Measurements from ENCODE around the gene UBTF.

UBTF gene

GRCh38 chr17:44188576-44189403 lies 30.7 kb downstream of the UBTF start:
- H3K9me3 ChIP-seq (ENCODE audit: low read length) = no peaks in the 10 kb centered on the region
- peaks cover 26% of the 10 kb centered on the region for H3K79me2 ChIP-seq (ENCODE audit: insufficient read depth, low read length)
- H3K36me3 ChIP-seq (ENCODE audit: insufficient read depth, low read length) = peaks cover 59% of the 10 kb centered on the region
- no peak overlapping the region; the same call in 1 of the 2 replicates for H3K4me2 ChIP-seq (ENCODE audit: low read length)
- no peaks in the 10 kb centered on the region for H3K27me3 ChIP-seq (ENCODE audit: insufficient read depth, low read length)
- no peaks in the 10 kb centered on the region for H3K9me2 ChIP-seq (ENCODE audit: low read depth, low read length)
- H3F3A ChIP-seq (ENCODE audit: insufficient read depth, low read length) = no peaks in the 10 kb centered on the region
- H3K4me3 ChIP-seq (ENCODE audit: low read depth, low read length, poor library complexity, severe bottlenecking) = no peak overlapping the region
- no peak overlapping the region for H3K27ac ChIP-seq (ENCODE audit: low read depth, low read length, poor library complexity, severe bottlenecking)
- TF ChIP-seq CTCF (IDR thresholded peaks at IDR 0.05; ENCODE audit: low read length) (no peak), EZH2 (IDR thresholded peaks at IDR 0.05; ENCODE audit: borderline replicate concordance, low read length) (no peak)
- H4K20me1 ChIP-seq (ENCODE audit: insufficient read depth, low read length) = no peaks in the 10 kb centered on the region
- H2AFZ ChIP-seq (ENCODE audit: low read length) = no peak overlapping the region
- H3K9ac ChIP-seq (ENCODE audit: low read length) = peak overlapping the region; percentile 91; the same call in 1 of the 2 replicates
- peaks cover 32% of the 10 kb centered on the region for H3K4me1 ChIP-seq (ENCODE audit: insufficient read depth, low read length, severe bottlenecking)

GRCh38 chr17:44187131-44187899 lies 32.2 kb downstream of the UBTF start:
- H3K79me2 ChIP-seq (ENCODE audit: insufficient read depth, low read length) = peaks cover 26% of the 10 kb centered on the region
- H3F3A ChIP-seq (ENCODE audit: insufficient read depth, low read length) = no peaks in the 10 kb centered on the region
- TF ChIP-seq EZH2 (IDR thresholded peaks at IDR 0.05; ENCODE audit: borderline replicate concordance, low read length) (no peak), CTCF (IDR thresholded peaks at IDR 0.05; ENCODE audit: low read length) (no peak)
- peak overlapping the region; percentile 89 for H3K4me2 ChIP-seq (ENCODE audit: low read length)
- H3K9me2 ChIP-seq (ENCODE audit: low read depth, low read length) = no peaks in the 10 kb centered on the region
- peaks cover 33% of the 10 kb centered on the region for H3K4me1 ChIP-seq (ENCODE audit: insufficient read depth, low read length, severe bottlenecking)
- peaks cover 54% of the 10 kb centered on the region for H3K36me3 ChIP-seq (ENCODE audit: insufficient read depth, low read length)
- no peaks in the 10 kb centered on the region for H4K20me1 ChIP-seq (ENCODE audit: insufficient read depth, low read length)
- H3K27ac ChIP-seq (ENCODE audit: low read depth, low read length, poor library complexity, severe bottlenecking) = peak overlapping the region; percentile 78
- peak overlapping the region; percentile 91 for H3K9ac ChIP-seq (ENCODE audit: low read length)
- H3K4me3 ChIP-seq (ENCODE audit: low read depth, low read length, poor library complexity, severe bottlenecking) = peak overlapping the region; percentile 93
- H2AFZ ChIP-seq (ENCODE audit: low read length) = no peak overlapping the region
- no peaks in the 10 kb centered on the region for H3K27me3 ChIP-seq (ENCODE audit: insufficient read depth, low read length)
- H3K9me3 ChIP-seq (ENCODE audit: low read length) = no peaks in the 10 kb centered on the region

GRCh38 chr17:44186307-44187130 lies 33.0 kb downstream of the UBTF start, which contains the start of gene TMUB2:
Gene TMUB2 (plus strand): TSS chr17:44186972. CDS start chr17:44187709, 737 bp downstream.
- Histone ChIP-seq H3K9me3 (ENCODE audit: low read length) (no peaks in the 10 kb centered on the region), H3K9me2 (ENCODE audit: low read depth, low read length) (no peaks in the 10 kb centered on the region), H2AFZ (ENCODE audit: low read length) (no peak within 1 kb of the TSS), H3K4me1 (ENCODE audit: insufficient read depth, low read length, severe bottlenecking) (peaks cover 33% of the 10 kb centered on the region), H3K9ac (ENCODE audit: low read length) (peak within 1 kb of the TSS; percentile 91), H4K20me1 (ENCODE audit: insufficient read depth, low read length) (no peaks in the 10 kb centered on the region), H3K36me3 (ENCODE audit: insufficient read depth, low read length) (peaks cover 54% of the 10 kb centered on the region), H3K79me2 (ENCODE audit: insufficient read depth, low read length) (peaks cover 26% of the 10 kb centered on the region), H3K27ac (ENCODE audit: low read depth, low read length, poor library complexity, severe bottlenecking) (peak within 1 kb of the TSS; percentile 78), H3K27me3 (ENCODE audit: insufficient read depth, low read length) (no peaks in the 10 kb centered on the region), H3K4me2 (ENCODE audit: low read length) (peak within 1 kb of the TSS; percentile 89), H3K4me3 (ENCODE audit: low read depth, low read length, poor library complexity, severe bottlenecking) (peak within 1 kb of the TSS; percentile 93), H3F3A (ENCODE audit: insufficient read depth, low read length) (no peaks in the 10 kb centered on the region)
- TF ChIP-seq EZH2 (IDR thresholded peaks at IDR 0.05; ENCODE audit: borderline replicate concordance, low read length) (no peak), CTCF (IDR thresholded peaks at IDR 0.05; ENCODE audit: low read length) (no peak)
